ENCODE results near the gene SCT. TPM values are rescaled to one million over a fixed set of nuclear protein-coding genes. Genes with fewer than 3 reads are reported as not detected.

Gene SCT
- total and polyA plus RNA-seq, 2 experiments from 2014 or later = 2.6 TPM; not detected in 1

- no peak overlapping the region for H3K4me3 Mint-ChIP-seq
- H3K4me2 ChIP-seq = no peak overlapping the region
- H3K4me3 ChIP-seq = no peak overlapping the region
- TF ChIP-seq EZH2phosphoT487 (IDR thresholded peaks at IDR 0.05; ENCODE audit: unreplicated experiment) (peak; percentile 8), REST (IDR thresholded peaks at IDR 0.05; ENCODE audit: unreplicated experiment) (no peak)
- H3K4me1 Mint-ChIP-seq = no peaks in the 10 kb centered on the region; the same call in 2 of the 3 replicates
- no peak for ATAC-seq
- H3K9me3 Mint-ChIP-seq = no peaks in the 10 kb centered on the region
- H3K9me2 ChIP-seq (ENCODE audit: insufficient read depth) = no peaks in the 10 kb centered on the region
- peaks cover 8% of the 10 kb centered on the region for H3K27me3 Mint-ChIP-seq (ENCODE audit: insufficient read depth, low read depth, poor library complexity)
- H3K27ac ChIP-seq (ENCODE audit: low read depth) = no peak overlapping the region
- no peak overlapping the region for H3K27ac Mint-ChIP-seq
- no peak for DNase-seq (ENCODE audit: low spot score)
- no peak overlapping the region for H2AFZ ChIP-seq
- peaks cover 5% of the 10 kb centered on the region; the same call in 1 of the 2 replicates for H4K20me1 ChIP-seq (replicated peaks; ENCODE audit: insufficient read depth)
- H3K27me3 ChIP-seq (ENCODE audit: insufficient read depth) = no peaks in the 10 kb centered on the region
- peaks cover 4% of the 10 kb centered on the region; the same call in 1 of the 2 replicates for H3K79me2 ChIP-seq (replicated peaks; ENCODE audit: insufficient read depth)
- H3F3A ChIP-seq (replicated peaks; ENCODE audit: low read depth) = peaks cover 20% of the 10 kb centered on the region; the same call in 1 of the 2 replicates
- H3K36me3 Mint-ChIP-seq (ENCODE audit: low read depth) = peaks cover 62% of the 10 kb centered on the region
- no peaks in the 10 kb centered on the region for H3K4me1 ChIP-seq (ENCODE audit: insufficient read depth)
- peaks cover 46% of the 10 kb centered on the region for H3K36me3 ChIP-seq (ENCODE audit: insufficient read depth)
Observed at GRCh38 chr11:603154-603553, 23.8 kb downstream of the SCT start.

GRCh38 chr11:601573-602245 is 25.3 kb downstream of the SCT start:
- no peak for ATAC-seq
- Histone ChIP-seq H2AFZ (no peak overlapping the region), H3K9me2 (ENCODE audit: insufficient read depth) (no peaks in the 10 kb centered on the region), H3K79me2 (replicated peaks; ENCODE audit: insufficient read depth) (peaks cover 4% of the 10 kb centered on the region; the same call in 1 of the 2 replicates), H4K20me1 (replicated peaks; ENCODE audit: insufficient read depth) (peaks cover 8% of the 10 kb centered on the region; the same call in 1 of the 2 replicates), H3K4me3 (no peak overlapping the region), H3K27me3 (ENCODE audit: insufficient read depth) (no peaks in the 10 kb centered on the region), H3K4me1 (ENCODE audit: insufficient read depth) (no peaks in the 10 kb centered on the region), H3K27ac (ENCODE audit: low read depth) (no peak overlapping the region), H3F3A (replicated peaks; ENCODE audit: low read depth) (peaks cover 17% of the 10 kb centered on the region; the same call in 1 of the 2 replicates), H3K4me2 (no peak overlapping the region), H3K36me3 (ENCODE audit: insufficient read depth) (peaks cover 42% of the 10 kb centered on the region)
- peaks cover 6% of the 10 kb centered on the region for H3K27me3 Mint-ChIP-seq (ENCODE audit: insufficient read depth, low read depth, poor library complexity)
- no peaks in the 10 kb centered on the region; the same call in 1 of the 3 replicates for H3K9me3 Mint-ChIP-seq
- no peaks in the 10 kb centered on the region; the same call in 2 of the 3 replicates for H3K4me1 Mint-ChIP-seq
- peaks cover 60% of the 10 kb centered on the region for H3K36me3 Mint-ChIP-seq (ENCODE audit: low read depth)
- H3K27ac Mint-ChIP-seq = no peak overlapping the region
- no peak for DNase-seq (ENCODE audit: low spot score)
- no peak overlapping the region for H3K4me3 Mint-ChIP-seq
- TF ChIP-seq ZNF331 (CRISPR knock-in tag; IDR thresholded peaks at IDR 0.05; ENCODE audit: low read depth) (no peak), JUNB (IDR thresholded peaks at IDR 0.05; ENCODE audit: unreplicated experiment) (no peak), EZH2phosphoT487 (IDR thresholded peaks at IDR 0.05; ENCODE audit: unreplicated experiment) (no peak), EZH2 (IDR thresholded peaks at IDR 0.05; ENCODE audit: low read depth, unreplicated experiment) (no peak), STAT1 (IDR thresholded peaks at IDR 0.05; ENCODE audit: unreplicated experiment) (no peak), CREB1 (CRISPR knock-in tag; IDR thresholded peaks at IDR 0.05; ENCODE audit: low read depth) (no peak), ETS1 (IDR thresholded peaks at IDR 0.05) (no peak), CTCF (conservative IDR thresholded peaks at IDR 0.05; ENCODE audit: low read depth in 2 of 2) (no peak)

All from GM23338 (cell line).